GM13976 (cell line): ENCODE results near the gene SRP9.
"Not testable (repeated sequence)": the region's sequence is repeated elsewhere in the genome, so short reads cannot be mapped to it uniquely, and the experiment has no call there.

Experiments used
- DNase-seq: peaks from one replicate; pipeline ENCODE4 v3.0.0; 2012; ENCODE audit warnings: low spot score
- CTCF ChIP-seq: IDR thresholded peaks from 2 replicates; pipeline ENCODE4 v1.5.1; 2012; ENCODE audit warnings: borderline replicate concordance, mild to moderate bottlenecking; ENCODE audit not compliant: insufficient read depth; ENCODE audit errors: extremely low read depth, missing control alignments, control extremely low read depth
- in situ Hi-C: fragments of 300-500 bp; cut with MboI; formaldehyde crosslinking; loops from one replicate; pipeline ENCODE4 v1.12.0; 2022; ENCODE audit warnings: low sequenced_read_pairs, mixed read lengths, inconsistent platforms; ENCODE audit not compliant: unreplicated experiment

Gene SRP9

DNA sequence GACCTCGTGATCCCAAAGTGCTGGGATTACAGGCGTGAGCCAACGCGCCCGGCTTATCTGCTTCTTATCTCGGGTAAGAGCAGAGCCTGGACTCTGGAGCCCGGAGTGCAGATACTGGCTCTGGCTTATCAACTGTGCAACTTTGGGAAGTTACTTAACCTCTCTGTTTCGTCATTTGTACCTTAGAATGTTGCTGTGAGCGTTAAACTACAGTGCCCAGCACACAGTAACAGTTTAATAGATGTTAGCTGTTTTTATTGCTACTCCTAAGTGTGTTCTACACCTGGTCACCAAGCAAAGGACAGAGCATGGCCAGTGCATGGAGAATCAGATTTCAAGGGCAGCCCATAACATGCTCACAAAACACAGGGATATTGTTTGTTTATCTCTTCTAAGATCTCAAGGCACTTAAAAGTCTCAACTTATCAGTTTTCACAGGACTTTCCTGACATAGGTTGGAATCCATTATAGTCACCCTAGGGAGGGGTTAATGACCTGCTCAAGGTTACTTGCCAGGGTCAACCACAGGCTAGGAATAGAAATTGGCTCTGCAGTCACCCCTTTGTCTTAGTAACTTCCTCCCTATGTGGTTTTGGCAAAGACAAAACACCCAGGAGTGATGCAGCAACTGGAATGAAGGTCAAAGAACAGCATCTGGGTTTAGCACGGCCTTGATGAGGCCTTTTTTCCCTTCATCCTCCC is 22.5 kb upstream of the SRP9 start:
- DNase-seq, result no peak
- in situ Hi-C loops, result no loop called here
- TF ChIP-seq CTCF, result no peak

- in situ Hi-C loops, result no loop called here
- no peak for TF ChIP-seq CTCF
- no peak for DNase-seq
Measured at GRCh38 chr1:225755671-225756319, 21.8 kb upstream of the SRP9 start.

DNA sequence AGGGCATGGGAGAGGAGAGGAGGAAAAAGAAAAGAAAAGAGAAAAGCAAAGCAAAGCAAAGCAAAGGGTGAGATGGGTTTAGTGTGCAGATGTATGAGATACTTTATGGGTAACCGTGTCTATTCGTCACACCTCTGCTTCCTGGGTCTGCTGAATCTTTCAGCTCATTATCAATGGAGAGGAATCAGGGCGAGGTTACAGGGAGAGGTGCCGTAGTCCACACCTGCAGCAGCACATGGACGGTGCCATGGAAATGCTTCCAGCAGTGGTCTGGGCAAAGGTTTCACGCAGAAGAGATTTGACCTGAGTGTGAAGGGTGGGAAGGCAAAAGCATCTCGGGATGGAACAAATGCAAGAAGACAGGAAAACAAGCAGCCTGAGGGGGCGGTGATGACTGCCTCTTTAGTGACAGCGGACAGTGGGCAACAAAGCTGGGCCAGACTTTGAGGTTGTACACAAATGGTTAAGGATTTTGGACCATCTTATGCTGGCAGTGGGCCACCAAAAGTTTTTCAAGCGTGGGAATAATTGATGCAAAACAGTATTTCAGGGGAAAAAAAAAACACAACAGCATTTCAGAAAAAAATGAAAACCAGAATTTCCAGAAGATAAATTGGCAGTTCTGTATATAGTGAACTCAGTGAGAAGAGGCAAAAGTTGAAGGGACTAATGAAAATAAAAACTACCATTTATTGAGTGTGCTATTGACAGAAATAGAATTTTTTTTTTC is 19.5 kb upstream of the SRP9 start:
- no peak for TF ChIP-seq CTCF
- in situ Hi-C loops, result no loop called here
- DNase-seq, result no peak

- DNase-seq, result not testable (repeated sequence)
Measured at GRCh38 chr1:225759972-225760371, 17.7 kb upstream of the SRP9 start.

GRCh38 chr1:225760531-225760930 is 17.1 kb upstream of the SRP9 start:
- no peak for DNase-seq
- TF ChIP-seq CTCF, result no peak
- in situ Hi-C loops, result loop anchor here (10.0 kb wide), 1 partner anchor 214 kb away; no protein-coding TSS in a partner anchor

More at GRCh38 chr1:225759972-225760371, 17.7 kb upstream of the SRP9 start:
- in situ Hi-C loops, result loop anchor here (10.0 kb wide), 1 partner anchor 215 kb away; no protein-coding TSS in a partner anchor

DNA sequence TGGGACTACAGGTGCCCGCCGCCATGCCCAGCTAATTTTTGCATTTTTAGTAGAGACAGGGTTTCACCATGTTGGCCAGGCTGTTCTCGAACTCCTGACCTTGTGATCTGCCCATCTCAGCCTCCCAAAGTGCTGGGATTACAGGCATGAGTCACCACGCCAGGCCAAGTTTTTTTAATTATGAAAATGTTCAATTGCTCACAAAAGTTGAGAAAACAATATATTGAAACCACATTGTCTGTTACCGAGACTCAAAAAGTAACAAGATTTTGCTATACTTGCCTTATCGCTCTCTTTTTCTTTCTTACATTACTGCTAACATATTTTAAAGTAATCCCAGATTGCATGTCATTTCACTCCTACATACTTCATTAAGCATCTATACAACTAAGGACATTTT is 16.2 kb upstream of the SRP9 start:
- in situ Hi-C loops, result loop anchor here (10.0 kb wide), 1 partner anchor 213 kb away; no protein-coding TSS in a partner anchor
- not testable (repeated sequence) for DNase-seq

GRCh38 chr1:225762002-225762441 is 15.6 kb upstream of the SRP9 start:
- in situ Hi-C loops, result loop anchor here (10.0 kb wide), 1 partner anchor 213 kb away; no protein-coding TSS in a partner anchor
- DNase-seq, result no peak
- no peak for TF ChIP-seq CTCF
